Astrocyte (in vitro differentiated cells and primary cell): ENCODE results near the gene OLFM2.

Source experiments
- EZH2 ChIP-seq: IDR thresholded peaks from 2 replicates; pipeline ENCODE4 v1.6.1; 2012; ENCODE audit warnings: mild to moderate bottlenecking, low read length, inconsistent platforms; ENCODE audit not compliant: insufficient read depth
- TF ChIP-seq, protein P1 (sequence below): IDR thresholded peaks from 2 replicates; pipeline ENCODE4 v1.5.1; 2011; ENCODE audit warnings: low read depth, mild to moderate bottlenecking, inconsistent platforms, low read length, moderate library complexity; ENCODE audit not compliant: insufficient read depth

DNA sequence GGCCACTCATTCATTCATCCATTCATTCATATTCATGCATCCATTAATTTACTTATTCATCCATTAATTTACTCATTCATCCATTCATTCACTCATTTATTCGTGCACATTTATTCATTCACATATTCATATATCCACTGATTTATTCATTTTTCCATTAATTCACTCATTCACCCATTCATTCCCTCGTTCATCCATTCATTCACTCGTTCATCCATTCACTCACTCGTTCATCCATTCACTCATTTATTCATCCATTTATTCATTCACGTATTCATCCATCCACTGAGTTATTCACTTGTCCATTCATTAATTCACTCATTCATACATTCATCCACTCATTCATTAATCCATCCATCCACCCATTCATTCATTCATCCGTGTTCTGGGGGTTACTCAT lies 35.8 kb upstream of the OLFM2 start:
- TF ChIP-seq, protein P1, sequence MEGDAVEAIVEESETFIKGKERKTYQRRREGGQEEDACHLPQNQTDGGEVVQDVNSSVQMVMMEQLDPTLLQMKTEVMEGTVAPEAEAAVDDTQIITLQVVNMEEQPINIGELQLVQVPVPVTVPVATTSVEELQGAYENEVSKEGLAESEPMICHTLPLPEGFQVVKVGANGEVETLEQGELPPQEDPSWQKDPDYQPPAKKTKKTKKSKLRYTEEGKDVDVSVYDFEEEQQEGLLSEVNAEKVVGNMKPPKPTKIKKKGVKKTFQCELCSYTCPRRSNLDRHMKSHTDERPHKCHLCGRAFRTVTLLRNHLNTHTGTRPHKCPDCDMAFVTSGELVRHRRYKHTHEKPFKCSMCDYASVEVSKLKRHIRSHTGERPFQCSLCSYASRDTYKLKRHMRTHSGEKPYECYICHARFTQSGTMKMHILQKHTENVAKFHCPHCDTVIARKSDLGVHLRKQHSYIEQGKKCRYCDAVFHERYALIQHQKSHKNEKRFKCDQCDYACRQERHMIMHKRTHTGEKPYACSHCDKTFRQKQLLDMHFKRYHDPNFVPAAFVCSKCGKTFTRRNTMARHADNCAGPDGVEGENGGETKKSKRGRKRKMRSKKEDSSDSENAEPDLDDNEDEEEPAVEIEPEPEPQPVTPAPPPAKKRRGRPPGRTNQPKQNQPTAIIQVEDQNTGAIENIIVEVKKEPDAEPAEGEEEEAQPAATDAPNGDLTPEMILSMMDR, result no peak
- no peak for TF ChIP-seq EZH2
